Liver (tissue), 9 donors: Measurements from ENCODE around the gene TNS3. TPM values are rescaled to one million over a fixed set of nuclear protein-coding genes. Genes with fewer than 3 reads are reported as not detected.

Experiments
- DNase-seq: peaks from one replicate; pipeline ENCODE4 v3.0.0-alpha.2; 2017; ENCODE audit warnings: low spot score
- H3K27ac ChIP-seq, 2 donors: one replicate each; pipeline ENCODE4 v1.7.0; 2013; ENCODE audit warnings: inconsistent platforms in 2 of 2, low read length in 2 of 2, control low read depth in 1 of 2, low read depth in 1 of 2, mild to moderate bottlenecking in 1 of 2
- H3K27me3 ChIP-seq, 4 donors: one replicate each; pipeline versions ENCODE4 v1.6.1 to v1.7.0; 2013; ENCODE audit warnings: low read length in 3 of 4, inconsistent platforms in 1 of 4, mild to moderate bottlenecking in 1 of 4, moderate library complexity in 1 of 4; ENCODE audit not compliant: control insufficient read depth in 4 of 4, insufficient read depth in 4 of 4
- H3K36me3 ChIP-seq, 4 donors: one replicate each; pipeline versions ENCODE4 v1.6.1 to v1.7.0; 2013; ENCODE audit warnings: low read length in 3 of 4, mild to moderate bottlenecking in 3 of 4, low read depth in 1 of 4, moderate library complexity in 1 of 4; ENCODE audit not compliant: control insufficient read depth in 4 of 4, insufficient read depth in 3 of 4
- H3K4me1 ChIP-seq, 4 donors: one replicate each; pipeline versions ENCODE4 v1.6.1 to v1.7.0; 2013; ENCODE audit warnings: low read length in 3 of 4, mild to moderate bottlenecking in 3 of 4, moderate library complexity in 1 of 4; ENCODE audit not compliant: control insufficient read depth in 4 of 4, insufficient read depth in 4 of 4
- H3K4me3 ChIP-seq, 3 donors: one replicate each; pipeline versions ENCODE4 v1.6.1 to v1.7.0; 2013; ENCODE audit warnings: low read length in 3 of 3, control low read depth in 1 of 3, low read depth in 1 of 3, mild to moderate bottlenecking in 1 of 3
- H3K9ac ChIP-seq, 2 donors: one replicate each; pipeline ENCODE4 v1.7.0; 2013; ENCODE audit warnings: low read length in 2 of 2, mild to moderate bottlenecking in 2 of 2, moderate library complexity in 2 of 2, control low read depth in 1 of 2, low read depth in 1 of 2
- H3K9me3 ChIP-seq, 4 donors: one replicate each; pipeline versions ENCODE4 v1.6.1 to v1.7.0; 2013; ENCODE audit warnings: low read length in 3 of 4; ENCODE audit not compliant: control insufficient read depth in 4 of 4
- EGR1 ChIP-seq, 2 donors: IDR thresholded peaks; 2 replicates each; pipeline ENCODE4 v1.6.1; 2016 to 2018; ENCODE audit warnings: antibody characterized with exemption in 2 of 2, low read depth in 2 of 2
- FOXA1 ChIP-seq: IDR thresholded peaks from 2 replicates; pipeline ENCODE4 v1.6.1; 2016; ENCODE audit warnings: antibody characterized with exemption
- FOXA2 ChIP-seq: IDR thresholded peaks from 2 replicates; pipeline ENCODE4 v1.6.1; 2016; ENCODE audit warnings: antibody characterized with exemption
- GABPA ChIP-seq, 2 donors: IDR thresholded peaks in 1 of 2; conservative IDR thresholded peaks in 1 of 2; 2 replicates each; pipeline ENCODE4 v1.6.1; 2016; ENCODE audit warnings: antibody characterized with exemption in 2 of 2, mild to moderate bottlenecking in 1 of 2, moderate library complexity in 1 of 2
- HNF4A ChIP-seq, 2 donors: conservative IDR thresholded peaks; 2 replicates each; pipeline ENCODE4 v1.6.1; 2016; ENCODE audit warnings: antibody characterized with exemption in 2 of 2, mild to moderate bottlenecking in 2 of 2
- HNF4G ChIP-seq: IDR thresholded peaks from 2 replicates; pipeline ENCODE4 v1.6.1; 2016; ENCODE audit warnings: antibody characterized with exemption
- JUND ChIP-seq, 2 donors: IDR thresholded peaks; 2 replicates each; pipeline ENCODE4 v1.6.1; 2016; ENCODE audit warnings: antibody characterized with exemption in 2 of 2
- MAX ChIP-seq: IDR thresholded peaks from 2 replicates; pipeline ENCODE4 v1.6.1; 2016; ENCODE audit warnings: antibody characterized with exemption
- NR2F2 ChIP-seq: IDR thresholded peaks from 2 replicates; pipeline ENCODE4 v1.6.1; 2016; ENCODE audit warnings: antibody characterized with exemption
- RAD21 ChIP-seq, 2 donors: IDR thresholded peaks; 2 replicates each; pipeline ENCODE4 v1.6.1; 2016; ENCODE audit warnings: antibody characterized with exemption in 2 of 2, mild to moderate bottlenecking in 2 of 2
- REST ChIP-seq: IDR thresholded peaks from 2 replicates; pipeline ENCODE4 v1.6.1; 2016; ENCODE audit warnings: antibody characterized with exemption, mild to moderate bottlenecking
- RXRA ChIP-seq, 2 donors: IDR thresholded peaks; 2 replicates each; pipeline ENCODE4 v1.6.1; 2017 to 2018; ENCODE audit warnings: antibody characterized with exemption in 2 of 2, mild to moderate bottlenecking in 1 of 2
- SP1 ChIP-seq: IDR thresholded peaks from 2 replicates; pipeline ENCODE4 v1.6.1; 2018; ENCODE audit warnings: antibody characterized with exemption, mild to moderate bottlenecking
- TAF1 ChIP-seq: conservative IDR thresholded peaks from 2 replicates; pipeline ENCODE4 v1.6.1; 2016; ENCODE audit warnings: antibody characterized with exemption, mild to moderate bottlenecking
- YY1 ChIP-seq: IDR thresholded peaks from 2 replicates; pipeline ENCODE4 v1.6.1; 2016; ENCODE audit warnings: antibody characterized with exemption, mild to moderate bottlenecking
- WGBS: extraction: QIAGEN DNeasy Blood & Tissue Kit; methylation state at CpG from one replicate; pipeline ENCODE4 v1.1.7; 2013; 5-methylcytosine and 5-hydroxymethylcytosine counted together
- polyA plus RNA-seq, 2 donors: library from polyadenylated mRNA; stranded (reverse) in 1 of 2; unstranded in 1 of 2; fragments of 200-250 nt in 1 of 2; fragments of >200 nt in 1 of 2; fragmentation: Nextera tagmentation in 1 of 2; extraction: Ambion mirVana in 1 of 2; gene quantifications; one replicate each; pipeline versions ENCODE4 v1.2.1 to v1.2.3, GENCODE V29; 2013 to 2015
- total RNA-seq, 2 donors: library from RNA; depleted of rRNA; stranded (reverse); fragments of >200 nt; gene quantifications; one replicate each; pipeline ENCODE4 v1.2.3, GENCODE V29; 2014
- TF ChIP-seq, protein P1 (sequence below): fragments of 150-350 bp; IDR thresholded peaks from 2 replicates; pipeline ENCODE4 v1.5.1; 2017; ENCODE audit warnings: improper control_type of control experiment, low read depth, low read length; ENCODE audit not compliant: missing input control
- TF ChIP-seq, protein P2 (sequence below): IDR thresholded peaks from 2 replicates; pipeline ENCODE4 v1.6.1; 2016; ENCODE audit warnings: antibody characterized with exemption
- TF ChIP-seq, protein P3 (sequence below): IDR thresholded peaks from 2 replicates; pipeline ENCODE4 v1.6.1; 2016; ENCODE audit warnings: antibody characterized with exemption
- donor health status: healthy.
- donor health status: healthy.
- donor health status: healthy.
- donor health status: healthy.
- donor health status: healthy.

Gene TNS3
- total and polyA plus RNA-seq, 4 donors = 16.8 to 100 (median 29.5) TPM

- H3K36me3 ChIP-seq = no peaks in the 10 kb centered on the region
- 77% methylated on average over 12 of the region's 12 CpGs for WGBS
- H3K27ac ChIP-seq = peak overlapping the region; percentile 28 to 32
- no peak overlapping the region for H3K9ac ChIP-seq
- H3K4me3 ChIP-seq = no peak overlapping the region
- H3K27me3 ChIP-seq = no peaks in the 10 kb centered on the region
- no peaks in the 10 kb centered on the region for H3K9me3 ChIP-seq
- peaks cover 10 to 35% (median 23%) of the 10 kb centered on the region in 4 donors for H3K4me1 ChIP-seq
- TF ChIP-seq TAF1 = no peak
- no peak for TF ChIP-seq YY1
- TF ChIP-seq MAX = no peak
- no peak for TF ChIP-seq GABPA (IDR thresholded peaks at IDR 0.05 in 1 of 2, conservative IDR thresholded peaks at IDR 0.05 in 1 of 2)
- TF ChIP-seq, protein P1, sequence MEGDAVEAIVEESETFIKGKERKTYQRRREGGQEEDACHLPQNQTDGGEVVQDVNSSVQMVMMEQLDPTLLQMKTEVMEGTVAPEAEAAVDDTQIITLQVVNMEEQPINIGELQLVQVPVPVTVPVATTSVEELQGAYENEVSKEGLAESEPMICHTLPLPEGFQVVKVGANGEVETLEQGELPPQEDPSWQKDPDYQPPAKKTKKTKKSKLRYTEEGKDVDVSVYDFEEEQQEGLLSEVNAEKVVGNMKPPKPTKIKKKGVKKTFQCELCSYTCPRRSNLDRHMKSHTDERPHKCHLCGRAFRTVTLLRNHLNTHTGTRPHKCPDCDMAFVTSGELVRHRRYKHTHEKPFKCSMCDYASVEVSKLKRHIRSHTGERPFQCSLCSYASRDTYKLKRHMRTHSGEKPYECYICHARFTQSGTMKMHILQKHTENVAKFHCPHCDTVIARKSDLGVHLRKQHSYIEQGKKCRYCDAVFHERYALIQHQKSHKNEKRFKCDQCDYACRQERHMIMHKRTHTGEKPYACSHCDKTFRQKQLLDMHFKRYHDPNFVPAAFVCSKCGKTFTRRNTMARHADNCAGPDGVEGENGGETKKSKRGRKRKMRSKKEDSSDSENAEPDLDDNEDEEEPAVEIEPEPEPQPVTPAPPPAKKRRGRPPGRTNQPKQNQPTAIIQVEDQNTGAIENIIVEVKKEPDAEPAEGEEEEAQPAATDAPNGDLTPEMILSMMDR = no peak
- TF ChIP-seq FOXA2 = no peak
- no peak for TF ChIP-seq SP1
- TF ChIP-seq EGR1 (IDR thresholded peaks at IDR 0.05; ENCODE audit: low read depth in 2 of 2) = no peak
- no peak for DNase-seq
Observed at GRCh38 chr7:47488201-47488968, 93.5 kb downstream of the TNS3 start.

- peaks cover 11 to 45% (median 29%) of the 10 kb centered on the region in 4 donors for H3K4me1 ChIP-seq
- H3K27ac ChIP-seq = peak overlapping the region; percentile 80 to 83
- no peak overlapping the region for H3K4me3 ChIP-seq
- no peak overlapping the region for H3K9ac ChIP-seq
- H3K27me3 ChIP-seq = no peaks in the 10 kb centered on the region
- H3K36me3 ChIP-seq = no peaks in the 10 kb centered on the region
- DNase-seq = no peak
- WGBS = 55% methylated on average over 9 of the region's 9 CpGs
- TF ChIP-seq, protein P2, sequence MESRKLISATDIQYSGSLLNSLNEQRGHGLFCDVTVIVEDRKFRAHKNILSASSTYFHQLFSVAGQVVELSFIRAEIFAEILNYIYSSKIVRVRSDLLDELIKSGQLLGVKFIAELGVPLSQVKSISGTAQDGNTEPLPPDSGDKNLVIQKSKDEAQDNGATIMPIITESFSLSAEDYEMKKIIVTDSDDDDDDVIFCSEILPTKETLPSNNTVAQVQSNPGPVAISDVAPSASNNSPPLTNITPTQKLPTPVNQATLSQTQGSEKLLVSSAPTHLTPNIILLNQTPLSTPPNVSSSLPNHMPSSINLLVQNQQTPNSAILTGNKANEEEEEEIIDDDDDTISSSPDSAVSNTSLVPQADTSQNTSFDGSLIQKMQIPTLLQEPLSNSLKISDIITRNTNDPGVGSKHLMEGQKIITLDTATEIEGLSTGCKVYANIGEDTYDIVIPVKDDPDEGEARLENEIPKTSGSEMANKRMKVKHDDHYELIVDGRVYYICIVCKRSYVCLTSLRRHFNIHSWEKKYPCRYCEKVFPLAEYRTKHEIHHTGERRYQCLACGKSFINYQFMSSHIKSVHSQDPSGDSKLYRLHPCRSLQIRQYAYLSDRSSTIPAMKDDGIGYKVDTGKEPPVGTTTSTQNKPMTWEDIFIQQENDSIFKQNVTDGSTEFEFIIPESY = peak; percentile 22
- TF ChIP-seq FOXA2 = peak; percentile 82
- TF ChIP-seq HNF4G = peak; percentile 96
- TF ChIP-seq RAD21 (IDR thresholded peaks at IDR 0.05) = peak; percentile 53 to 71
- peak; percentile 8 to 70 for TF ChIP-seq EGR1 (IDR thresholded peaks at IDR 0.05; ENCODE audit: low read depth in 2 of 2)
- no peak for TF ChIP-seq GABPA (IDR thresholded peaks at IDR 0.05 in 1 of 2, conservative IDR thresholded peaks at IDR 0.05 in 1 of 2)
- TF ChIP-seq TAF1 = no peak
- peak; percentile 87 for TF ChIP-seq NR2F2
- TF ChIP-seq, protein P3, sequence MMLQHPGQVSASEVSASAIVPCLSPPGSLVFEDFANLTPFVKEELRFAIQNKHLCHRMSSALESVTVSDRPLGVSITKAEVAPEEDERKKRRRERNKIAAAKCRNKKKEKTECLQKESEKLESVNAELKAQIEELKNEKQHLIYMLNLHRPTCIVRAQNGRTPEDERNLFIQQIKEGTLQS = peak; percentile 63
- peak; percentile 87 for TF ChIP-seq SP1
- peak; percentile 96 to 97 for TF ChIP-seq RXRA (IDR thresholded peaks at IDR 0.05)
- TF ChIP-seq REST = peak; percentile 56
- TF ChIP-seq HNF4A (conservative IDR thresholded peaks at IDR 0.05) = peak; percentile 99
- TF ChIP-seq JUND (IDR thresholded peaks at IDR 0.05) = peak; percentile 88 to 92
- TF ChIP-seq FOXA1 = peak; percentile 90
- peak; percentile 36 for TF ChIP-seq MAX
- TF ChIP-seq, protein P1 = no peak
- peak; percentile 53 for TF ChIP-seq YY1
- H3K9me3 ChIP-seq = no peaks in the 10 kb centered on the region
Observed at GRCh38 chr7:47485640-47486435, 96.1 kb downstream of the TNS3 start.
